ENCODE measurements around the gene GRB10.

DNA sequence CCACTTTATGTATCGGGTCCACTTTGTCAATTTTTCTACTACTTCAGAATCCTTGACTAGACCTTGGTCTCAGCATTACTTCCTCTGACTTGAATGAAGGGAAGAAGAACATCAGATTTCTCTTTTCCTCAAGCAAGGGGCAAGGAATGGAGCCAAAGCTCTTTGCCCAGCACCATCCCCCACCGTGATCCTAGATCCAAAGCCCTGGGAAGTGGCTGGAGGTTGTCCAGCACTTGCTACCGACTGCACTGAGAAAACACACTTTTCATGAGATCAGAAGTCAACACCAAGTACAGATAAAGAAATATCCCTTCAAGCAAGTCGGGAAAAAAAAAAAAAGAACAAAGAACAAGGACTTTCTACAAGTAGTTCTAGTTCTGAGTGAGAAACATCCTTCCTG is 115.4 kb downstream of the GRB10 start:
- TF ChIP-seq, protein P1, sequence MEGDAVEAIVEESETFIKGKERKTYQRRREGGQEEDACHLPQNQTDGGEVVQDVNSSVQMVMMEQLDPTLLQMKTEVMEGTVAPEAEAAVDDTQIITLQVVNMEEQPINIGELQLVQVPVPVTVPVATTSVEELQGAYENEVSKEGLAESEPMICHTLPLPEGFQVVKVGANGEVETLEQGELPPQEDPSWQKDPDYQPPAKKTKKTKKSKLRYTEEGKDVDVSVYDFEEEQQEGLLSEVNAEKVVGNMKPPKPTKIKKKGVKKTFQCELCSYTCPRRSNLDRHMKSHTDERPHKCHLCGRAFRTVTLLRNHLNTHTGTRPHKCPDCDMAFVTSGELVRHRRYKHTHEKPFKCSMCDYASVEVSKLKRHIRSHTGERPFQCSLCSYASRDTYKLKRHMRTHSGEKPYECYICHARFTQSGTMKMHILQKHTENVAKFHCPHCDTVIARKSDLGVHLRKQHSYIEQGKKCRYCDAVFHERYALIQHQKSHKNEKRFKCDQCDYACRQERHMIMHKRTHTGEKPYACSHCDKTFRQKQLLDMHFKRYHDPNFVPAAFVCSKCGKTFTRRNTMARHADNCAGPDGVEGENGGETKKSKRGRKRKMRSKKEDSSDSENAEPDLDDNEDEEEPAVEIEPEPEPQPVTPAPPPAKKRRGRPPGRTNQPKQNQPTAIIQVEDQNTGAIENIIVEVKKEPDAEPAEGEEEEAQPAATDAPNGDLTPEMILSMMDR (IDR thresholded peaks at IDR 0.05 in 4 of 5, conservative IDR thresholded peaks at IDR 0.05 in 1 of 5), result no peak
- no peak for TF ChIP-seq POLR2A (IDR thresholded peaks at IDR 0.05)
